H1 (cell line): Measurements from ENCODE around the gene PDCD2. TPM values are rescaled to one million over a fixed set of nuclear protein-coding genes. Genes with fewer than 3 reads are reported as not detected.

Experiments
- ASH2L ChIP-seq: fragments of 200-600, 300-600 bp; sonication (generic); IDR thresholded peaks from one replicate; pipeline ENCODE4 v1.7.1; 2017; ENCODE audit warnings: low read length
- BACH1 ChIP-seq: IDR thresholded peaks from 2 replicates; pipeline ENCODE4 v1.6.1; 2012; ENCODE audit warnings: low read length, improper control_type of control experiment
- BCL11A ChIP-seq, 2 experiments: IDR thresholded peaks; one replicate each; pipeline ENCODE4 v1.6.1; 2011; ENCODE audit warnings: low read depth in 2 of 2, low read length in 2 of 2, mild to moderate bottlenecking in 2 of 2
- BRCA1 ChIP-seq: IDR thresholded peaks from 2 replicates; pipeline ENCODE4 v1.6.1; 2012; ENCODE audit warnings: low read depth, low read length, improper control_type of control experiment
- CTBP2 ChIP-seq: IDR thresholded peaks from 2 replicates; pipeline ENCODE4 v1.7.0; 2011; ENCODE audit warnings: borderline replicate concordance, mild to moderate bottlenecking, moderate library complexity, mixed read lengths, low read length; ENCODE audit not compliant: insufficient read depth, insufficient read length
- FOSL1 ChIP-seq: IDR thresholded peaks from 2 replicates; pipeline ENCODE4 v1.6.1; 2011; ENCODE audit warnings: mild to moderate bottlenecking, low read depth, low read length, moderate library complexity; ENCODE audit not compliant: insufficient read depth
- GTF2F1 ChIP-seq: IDR thresholded peaks from 2 replicates; pipeline ENCODE4 v1.6.1; 2012; ENCODE audit warnings: low read depth, low read length, improper control_type of control experiment, borderline replicate concordance
- HDAC6 ChIP-seq: IDR thresholded peaks from one replicate; pipeline ENCODE4 v1.7.1; 2012; ENCODE audit warnings: low read depth, mild to moderate bottlenecking, inconsistent platforms, low read length, moderate library complexity
- JUN ChIP-seq: IDR thresholded peaks from 2 replicates; pipeline ENCODE4 v1.6.1; 2011; ENCODE audit warnings: low read depth, mild to moderate bottlenecking, improper control_type of control experiment, low read length
- JUND ChIP-seq: IDR thresholded peaks from 2 replicates; pipeline ENCODE4 v1.6.1; 2011; ENCODE audit warnings: mild to moderate bottlenecking, improper control_type of control experiment, low read length
- KDM5A ChIP-seq: fragments of 200-600 bp; IDR thresholded peaks from 2 replicates; pipeline ENCODE4 v1.7.1; 2012; ENCODE audit warnings: mild to moderate bottlenecking, low read length, inconsistent platforms, mixed read lengths
- RBBP5 ChIP-seq: IDR thresholded peaks from 2 replicates; pipeline ENCODE4 v1.7.1; 2012; ENCODE audit warnings: low read depth, mild to moderate bottlenecking, inconsistent platforms, low read length, moderate library complexity, borderline replicate concordance
- RFX5 ChIP-seq: IDR thresholded peaks from 2 replicates; pipeline ENCODE4 v1.6.1; 2011; ENCODE audit warnings: low read depth, low read length, improper control_type of control experiment, borderline replicate concordance
- RXRA ChIP-seq: IDR thresholded peaks from 2 replicates; pipeline ENCODE4 v1.6.1; 2011; ENCODE audit warnings: low read depth, mild to moderate bottlenecking, low read length, moderate library complexity; ENCODE audit not compliant: insufficient read depth
- SAP30 ChIP-seq: fragments of 300-600 bp; sonication (generic); IDR thresholded peaks from 2 replicates; pipeline ENCODE4 v1.7.1; 2012; ENCODE audit warnings: low read length, moderate library complexity, mild to moderate bottlenecking, inconsistent platforms; ENCODE audit not compliant: insufficient read depth, insufficient replicate concordance
- SIN3A ChIP-seq, 2 experiments: IDR thresholded peaks in 1 of 2; conservative IDR thresholded peaks in 1 of 2; 2 replicates each; pipeline ENCODE4 v1.6.1; 2011 to 2012; ENCODE audit warnings: low read length in 2 of 2, improper control_type of control experiment in 1 of 2, low read depth in 1 of 2, mild to moderate bottlenecking in 1 of 2
- SIRT6 ChIP-seq: IDR thresholded peaks from one replicate; pipeline ENCODE4 v1.7.1; 2012; ENCODE audit warnings: low read length, inconsistent platforms
- SP4 ChIP-seq: IDR thresholded peaks from 2 replicates; pipeline ENCODE4 v1.6.1; 2012; ENCODE audit warnings: low read length, inconsistent platforms
- TAF1 ChIP-seq: IDR thresholded peaks from 2 replicates; pipeline ENCODE4 v1.6.1; 2011; ENCODE audit warnings: mild to moderate bottlenecking, low read depth, low read length
- TCF12 ChIP-seq: IDR thresholded peaks from 2 replicates; pipeline ENCODE4 v1.6.1; 2011; ENCODE audit warnings: low read depth, mild to moderate bottlenecking, low read length
- TEAD4 ChIP-seq: IDR thresholded peaks from 2 replicates; pipeline ENCODE4 v1.6.1; 2012; ENCODE audit warnings: low read depth, low read length, inconsistent platforms, mixed read lengths
- ZNF274 ChIP-seq: IDR thresholded peaks from 2 replicates; pipeline ENCODE4 v1.7.0; 2012; ENCODE audit warnings: low read length, borderline replicate concordance; ENCODE audit errors: extremely low read depth
- polyA plus RNA-seq, 7 experiments: library from polyadenylated mRNA; depleted of rRNA in 3 of 7; stranded (reverse) in 5 of 7; unstranded in 2 of 7; fragments of >200 nt in 5 of 7; fragments of 200-250 nt in 2 of 7; gene quantifications; 1 replicate in 5 of 7; 2 replicates in 1 of 7; 4 replicates in 1 of 7; pipeline versions ENCODE4 v1.2.1 to v1.2.3, GENCODE V29; 2011 to 2013; ENCODE audit warnings: missing spikeins in 2 of 7, mixed read lengths in 2 of 7
- total RNA-seq: library from RNA; stranded (reverse); fragmentation: NEBNext Ultra II Directional; extraction: Animal tissue kit (Norgen Biotek cat#: 25700); gene quantifications from 2 replicates; pipeline ENCODE4 v1.2.1, GENCODE V29; 2021

Gene PDCD2
- total and polyA plus RNA-seq, 2 of the 8 experiments (the other 6 are each of a cell fraction or from before 2014, with no cell fraction given) = 74.1 to 116 TPM

DNA sequence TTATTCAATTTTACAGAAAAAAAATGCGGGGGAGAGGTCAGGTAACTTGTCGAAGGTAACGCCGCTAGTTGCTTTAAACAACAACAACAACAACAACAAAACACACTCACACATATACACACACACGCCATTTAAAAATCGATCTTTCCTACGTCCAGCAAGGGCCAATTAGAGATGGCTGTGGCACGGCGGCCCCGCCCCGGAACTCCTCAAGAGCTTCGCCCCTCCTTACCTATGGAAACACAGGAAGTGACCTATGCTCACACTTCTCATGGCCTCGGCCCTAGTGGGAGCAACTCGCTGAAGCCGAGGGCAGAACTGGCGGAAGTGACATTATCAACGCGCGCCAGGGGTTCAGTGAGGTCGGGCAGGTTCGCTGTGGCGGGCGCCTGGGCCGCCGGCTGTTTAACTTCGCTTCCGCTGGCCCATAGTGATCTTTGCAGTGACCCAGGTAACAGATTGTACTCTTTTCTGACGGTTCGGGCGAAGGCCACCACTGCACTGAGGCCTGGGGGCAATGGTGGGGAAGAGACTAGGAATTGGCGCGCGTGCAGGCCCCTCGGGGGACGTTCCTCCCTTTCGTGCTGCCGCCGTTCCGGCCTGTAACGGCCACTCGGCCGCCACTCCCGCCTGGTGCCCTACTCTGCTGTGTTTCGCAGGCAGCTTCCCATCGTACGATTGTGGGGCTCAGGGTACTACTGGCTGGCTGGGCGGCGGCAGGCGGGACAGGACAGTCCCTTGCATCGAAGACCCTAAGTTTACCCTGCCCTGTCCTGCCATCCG, 30.2 kb downstream of the PDCD2 start, which contains the start of gene TBP (continued):
- 0 out of 2 replicates have a peak, but pooled peaks have one; percentile 73 for TF ChIP-seq RBBP5
- TF ChIP-seq JUN = no peak
- TF ChIP-seq JUND = peak; percentile 57; the same call in 1 of the 2 replicates
- TF ChIP-seq ZNF274 = no peak
- peak; percentile 67 for TF ChIP-seq ASH2L
- no peak for TF ChIP-seq GTF2F1
- TF ChIP-seq SIRT6 = no peak
- TF ChIP-seq RFX5 = no peak
- no peak for TF ChIP-seq BCL11A (IDR thresholded peaks at IDR 0.05; ENCODE audit: low read depth in 2 of 2, low read length in 2 of 2)
- no peak for TF ChIP-seq SP4
- TF ChIP-seq SIN3A (conservative IDR thresholded peaks at IDR 0.05 in 1 of 2, IDR thresholded peaks at IDR 0.05 in 1 of 2; ENCODE audit: low read depth in 1 of 2, low read length in 2 of 2) = peak in 1 of 2 experiments; percentile 88; a peak in 3 of 4 replicates
- TF ChIP-seq BRCA1 = peak; percentile 24; the same call in 1 of the 2 replicates
- peak; percentile 69 for TF ChIP-seq SAP30
- TF ChIP-seq TCF12 = no peak
- TF ChIP-seq TEAD4 = no peak
- no peak for TF ChIP-seq FOSL1
- TF ChIP-seq KDM5A = peak; percentile 81
- no peak for TF ChIP-seq HDAC6
- no peak for TF ChIP-seq CTBP2
- peak; percentile 29; the same call in 1 of the 2 replicates for TF ChIP-seq BACH1
- TF ChIP-seq TAF1 = peak; percentile 92
- TF ChIP-seq RXRA = no peak
